HG03039 (cell line): ENCODE data around the gene MECP2.
"Not testable (repeated sequence)": the region's sequence is repeated elsewhere in the genome, so short reads cannot be mapped to it uniquely, and the experiment has no call there.

ENCODE experiments used
- ATAC-seq: cut with Tn5 transposase; IDR thresholded peaks from one replicate; pipeline ENCODE4 v1.9.1; 2021; ENCODE audit warnings: mild to moderate bottlenecking, moderate library complexity; ENCODE audit not compliant: unreplicated experiment

Gene MECP2

GRCh38 chrX:154097589-154098541 is at the start of gene MECP2:
MECP2 (minus strand) TSS chrX:154097717.
- peak; percentile 88 for ATAC-seq

- ATAC-seq, result not testable (repeated sequence)
Observed at GRCh38 chrX:154144010-154144409, 46.5 kb upstream of the MECP2 start, which contains the start of gene OPN1LW. OPN1LW (plus strand) TSS chrX:154144243; CDS start chrX:154144284, 41 bp downstream.

- no peak for ATAC-seq
Observed at GRCh38 chrX:154142950-154143745, 45.6 kb upstream of the MECP2 start.

GRCh38 chrX:154142386-154142785 is 44.9 kb upstream of the MECP2 start:
- no peak for ATAC-seq

GRCh38 chrX:154140742-154141141 is 43.2 kb upstream of the MECP2 start:
- no peak for ATAC-seq

- ATAC-seq, result no peak
Observed at GRCh38 chrX:154140206-154140605, 42.7 kb upstream of the MECP2 start.

GRCh38 chrX:154138857-154139256 is 41.3 kb upstream of the MECP2 start:
- no peak for ATAC-seq

- no peak for ATAC-seq
Observed at GRCh38 chrX:154136627-154137161, 39.2 kb upstream of the MECP2 start.

GRCh38 chrX:154135458-154136229 is 38.1 kb upstream of the MECP2 start:
- ATAC-seq, result no peak

GRCh38 chrX:154132366-154132765 is 34.8 kb upstream of the MECP2 start:
- no peak for ATAC-seq

- ATAC-seq, result no peak
Observed at GRCh38 chrX:154131955-154132354, 34.4 kb upstream of the MECP2 start.

- ATAC-seq, result no peak
Observed at GRCh38 chrX:154126101-154126500, 28.6 kb upstream of the MECP2 start.

GRCh38 chrX:154125391-154126040 is 28.0 kb upstream of the MECP2 start:
- ATAC-seq, result no peak

- no peak for ATAC-seq
Observed at GRCh38 chrX:154123241-154124219, 26.0 kb upstream of the MECP2 start.

- ATAC-seq, result no peak
Observed at GRCh38 chrX:154121961-154122360, 24.4 kb upstream of the MECP2 start.

GRCh38 chrX:154121207-154121606 is 23.7 kb upstream of the MECP2 start:
- no peak for ATAC-seq

GRCh38 chrX:154120567-154120966 is 23.1 kb upstream of the MECP2 start:
- no peak for ATAC-seq

GRCh38 chrX:154117566-154117965 is 20.0 kb upstream of the MECP2 start:
- ATAC-seq, result no peak
